HUES48 (cell line): ENCODE results near the gene PACRG.

ENCODE experiments used
- H3K27ac ChIP-seq: one replicate; pipeline ENCODE4 v1.7.0; 2013; ENCODE audit warnings: low read depth, low read length, inconsistent platforms
- H3K27me3 ChIP-seq: 2 replicates; pipeline ENCODE4 v1.6.1; 2013; ENCODE audit warnings: mild to moderate bottlenecking, low read length; ENCODE audit not compliant: control insufficient read depth, insufficient read depth
- H3K36me3 ChIP-seq: 2 replicates; pipeline ENCODE4 v1.6.1; 2013; ENCODE audit warnings: low read length; ENCODE audit not compliant: control insufficient read depth, insufficient read depth
- H3K4me1 ChIP-seq: 2 replicates; pipeline ENCODE4 v1.6.1; 2013; ENCODE audit warnings: mild to moderate bottlenecking, low read length; ENCODE audit not compliant: control insufficient read depth, insufficient read depth
- H3K4me3 ChIP-seq: 2 replicates; pipeline ENCODE4 v1.5.1; 2013; ENCODE audit warnings: mild to moderate bottlenecking, low read depth, low read length
- H3K9ac ChIP-seq: 2 replicates; pipeline ENCODE4 v1.6.1; 2013; ENCODE audit warnings: mild to moderate bottlenecking, low read depth, low read length, moderate library complexity
- H3K9me3 ChIP-seq: 2 replicates; pipeline ENCODE4 v1.6.1; 2013; ENCODE audit warnings: low read length; ENCODE audit not compliant: control insufficient read depth, insufficient read depth

PACRG gene

DNA sequence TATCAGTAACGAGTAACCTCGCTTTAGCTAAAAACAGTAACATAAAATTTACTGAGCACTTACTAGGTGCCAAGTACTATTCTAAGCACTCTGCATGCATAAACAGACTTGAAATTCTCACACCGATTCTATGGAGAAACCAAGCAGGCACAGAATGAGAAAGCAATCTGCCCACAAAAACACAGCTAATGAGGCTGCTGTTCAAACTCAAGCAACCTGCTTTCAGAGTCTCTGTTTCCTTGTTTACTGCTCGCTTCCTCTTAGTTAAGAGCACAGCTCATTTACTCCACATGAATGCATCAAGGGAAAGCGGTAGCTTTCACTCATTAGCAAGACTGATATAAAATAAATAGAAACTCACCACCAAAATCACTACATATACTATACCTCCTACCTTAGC lies 37.6 kb upstream of the PACRG start:
- Histone ChIP-seq H3K27me3 (no peaks in the 10 kb centered on the region), H3K27ac (no peak overlapping the region), H3K9ac (no peak overlapping the region), H3K36me3 (no peaks in the 10 kb centered on the region), H3K4me1 (peaks cover 32% of the 10 kb centered on the region), H3K9me3 (no peaks in the 10 kb centered on the region), H3K4me3 (no peak overlapping the region)

DNA sequence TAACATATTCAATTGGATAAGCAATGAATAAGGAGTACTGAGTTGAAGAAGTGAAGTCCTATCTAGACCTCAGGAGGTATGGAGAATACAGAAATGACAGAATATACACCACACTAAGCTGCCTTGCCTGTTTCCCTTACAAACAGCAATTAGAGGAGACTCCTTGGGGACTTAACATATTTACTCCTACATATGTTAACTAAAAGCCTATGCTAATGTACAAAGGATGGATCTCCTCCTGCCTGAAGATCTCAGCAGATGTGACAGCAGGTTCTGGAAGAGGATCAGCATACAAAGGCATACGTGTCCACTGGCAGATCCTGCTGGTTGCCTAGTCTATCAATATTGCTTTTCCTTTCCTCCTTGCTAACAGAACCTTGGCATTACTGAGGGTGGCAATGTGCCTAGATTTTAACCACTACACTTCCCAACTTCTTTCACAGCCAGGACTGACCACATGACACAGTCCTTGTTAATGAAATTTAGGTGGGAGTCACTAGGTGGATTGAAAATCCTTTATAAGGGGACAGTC lies 29.8 kb upstream of the PACRG start:
- Histone ChIP-seq H3K27ac (no peak overlapping the region), H3K4me1 (no peaks in the 10 kb centered on the region), H3K9ac (no peak overlapping the region), H3K9me3 (no peaks in the 10 kb centered on the region), H3K27me3 (no peaks in the 10 kb centered on the region), H3K4me3 (no peak overlapping the region), H3K36me3 (no peaks in the 10 kb centered on the region)

DNA sequence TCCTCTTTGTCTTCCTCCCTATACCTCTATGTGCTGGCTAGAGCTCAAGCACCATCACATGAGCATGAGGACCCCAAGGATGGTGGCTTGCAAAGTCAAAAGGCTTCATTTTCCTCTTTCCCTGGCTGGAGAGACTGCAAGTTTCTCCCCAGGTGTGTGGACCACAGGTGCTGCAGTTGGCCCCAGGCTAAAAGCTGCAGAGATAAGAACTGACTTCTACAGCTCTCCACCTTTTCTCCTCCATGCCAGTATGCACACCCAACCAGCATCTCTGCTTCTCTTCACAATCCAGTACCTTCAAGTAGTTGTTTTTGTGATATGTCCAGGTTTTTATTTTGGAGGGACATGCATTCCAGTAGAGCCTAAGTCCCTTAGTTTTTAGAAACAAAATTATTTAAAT lies 29.3 kb upstream of the PACRG start:
- H3K4me3 ChIP-seq: no peak overlapping the region
- no peaks in the 10 kb centered on the region for H3K36me3 ChIP-seq
- H3K27me3 ChIP-seq: no peaks in the 10 kb centered on the region
- H3K4me1 ChIP-seq: no peaks in the 10 kb centered on the region
- no peak overlapping the region for H3K27ac ChIP-seq
- no peaks in the 10 kb centered on the region for H3K9me3 ChIP-seq
- H3K9ac ChIP-seq: no peak overlapping the region

- H3K27me3 ChIP-seq: no peaks in the 10 kb centered on the region
- no peak overlapping the region for H3K4me3 ChIP-seq
- no peaks in the 10 kb centered on the region for H3K36me3 ChIP-seq
- no peak overlapping the region for H3K9ac ChIP-seq
- no peaks in the 10 kb centered on the region for H3K4me1 ChIP-seq
- H3K9me3 ChIP-seq: no peaks in the 10 kb centered on the region
- no peak overlapping the region for H3K27ac ChIP-seq
Measured at GRCh38 chr6:162699961-162700360, 27.8 kb upstream of the PACRG start.

DNA sequence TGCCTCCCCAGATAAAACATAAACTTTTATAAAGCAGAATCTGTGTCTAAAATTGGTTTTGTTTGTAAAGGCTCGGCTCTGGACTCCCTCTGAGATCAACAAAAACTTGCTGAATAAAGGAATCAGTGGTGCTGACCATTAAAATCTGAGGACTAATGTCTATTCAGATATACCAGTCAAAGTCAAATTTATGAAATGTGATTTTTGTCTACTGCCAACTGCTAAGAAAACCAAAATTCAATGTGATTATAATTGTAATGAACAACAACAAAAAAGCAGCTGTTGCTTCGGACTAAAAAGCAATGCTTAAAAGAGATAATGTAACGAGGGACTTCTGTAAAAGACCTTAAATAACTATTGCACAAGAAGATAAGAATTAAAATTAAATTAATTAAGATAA lies 26.8 kb upstream of the PACRG start:
- Histone ChIP-seq H3K4me3 (no peak overlapping the region), H3K27me3 (no peaks in the 10 kb centered on the region), H3K36me3 (no peaks in the 10 kb centered on the region), H3K9ac (no peak overlapping the region), H3K4me1 (no peaks in the 10 kb centered on the region), H3K27ac (no peak overlapping the region), H3K9me3 (no peaks in the 10 kb centered on the region)

DNA sequence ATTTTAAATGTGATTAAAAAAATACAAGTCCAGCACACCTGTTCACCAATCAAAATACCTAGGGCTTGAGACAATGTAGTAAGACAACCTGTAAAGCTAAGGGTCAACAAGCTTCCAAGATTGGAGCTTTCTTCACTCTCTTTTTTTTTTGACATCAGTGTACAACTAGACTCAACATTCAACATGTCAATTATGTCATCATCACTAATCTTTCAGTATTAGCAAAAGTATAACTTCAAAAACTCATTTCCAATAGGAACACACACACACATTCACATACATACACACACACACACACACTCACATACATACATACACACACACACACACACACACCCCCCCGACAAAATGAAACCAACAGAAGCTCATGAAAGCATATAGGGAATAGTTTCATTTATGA lies 26.2 kb upstream of the PACRG start:
- H3K4me3 ChIP-seq: no peak overlapping the region
- H3K9ac ChIP-seq: no peak overlapping the region
- H3K27me3 ChIP-seq: no peaks in the 10 kb centered on the region
- H3K9me3 ChIP-seq: no peaks in the 10 kb centered on the region
- no peak overlapping the region for H3K27ac ChIP-seq
- no peaks in the 10 kb centered on the region for H3K36me3 ChIP-seq
- no peaks in the 10 kb centered on the region for H3K4me1 ChIP-seq

DNA sequence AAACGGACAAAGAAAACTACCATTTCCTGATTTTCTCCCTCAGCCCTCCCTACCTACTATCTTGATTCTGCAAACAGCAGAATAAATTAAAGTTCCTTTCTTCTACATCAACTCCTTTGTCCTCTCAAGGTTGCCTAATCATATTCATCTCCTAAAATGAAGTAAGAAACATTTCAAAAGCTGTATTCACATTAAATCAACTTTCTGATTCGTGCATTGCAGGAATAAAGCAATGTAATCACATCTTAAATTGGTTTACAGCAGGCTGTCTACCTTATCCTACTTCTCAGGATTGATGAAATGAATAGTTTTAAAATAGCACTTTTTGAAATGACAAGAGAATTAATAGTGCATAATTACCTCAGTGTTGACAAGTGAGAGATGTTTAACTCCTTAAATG lies 25.3 kb upstream of the PACRG start:
- Histone ChIP-seq H3K9ac (no peak overlapping the region), H3K4me1 (no peaks in the 10 kb centered on the region), H3K9me3 (no peaks in the 10 kb centered on the region), H3K4me3 (no peak overlapping the region), H3K36me3 (no peaks in the 10 kb centered on the region), H3K27me3 (no peaks in the 10 kb centered on the region), H3K27ac (no peak overlapping the region)

DNA sequence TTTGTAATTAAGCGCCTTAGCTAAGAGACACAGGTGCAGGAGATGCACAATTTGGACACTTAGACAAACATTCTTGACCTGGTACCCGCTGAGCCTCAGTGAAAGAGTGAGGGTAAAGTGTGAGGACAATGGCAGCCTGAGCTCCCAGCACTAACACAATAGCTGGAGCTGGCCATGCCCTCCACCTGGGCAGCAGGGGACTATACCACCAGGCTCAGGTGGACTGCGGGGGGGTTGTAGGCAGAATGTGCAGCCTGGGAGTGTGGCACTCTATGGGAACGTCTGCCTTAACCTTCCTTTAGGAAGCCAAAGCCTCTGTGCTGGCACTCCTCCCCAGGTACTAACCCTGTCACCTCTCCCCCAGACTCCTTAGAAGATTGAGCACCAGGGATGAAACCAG lies 23.8 kb upstream of the PACRG start:
- Histone ChIP-seq H3K9ac (no peak overlapping the region), H3K4me3 (no peak overlapping the region), H3K4me1 (no peaks in the 10 kb centered on the region), H3K36me3 (no peaks in the 10 kb centered on the region), H3K27me3 (no peaks in the 10 kb centered on the region), H3K9me3 (no peaks in the 10 kb centered on the region), H3K27ac (no peak overlapping the region)

GRCh38 chr6:162705736-162706135 lies 22.0 kb upstream of the PACRG start:
- Histone ChIP-seq H3K27me3 (no peaks in the 10 kb centered on the region), H3K36me3 (no peaks in the 10 kb centered on the region), H3K4me1 (no peaks in the 10 kb centered on the region), H3K9me3 (no peaks in the 10 kb centered on the region), H3K9ac (no peak overlapping the region), H3K4me3 (no peak overlapping the region), H3K27ac (no peak overlapping the region)

- Histone ChIP-seq H3K27me3 (no peaks in the 10 kb centered on the region), H3K27ac (no peak overlapping the region), H3K9me3 (no peaks in the 10 kb centered on the region), H3K4me1 (no peaks in the 10 kb centered on the region), H3K4me3 (no peak overlapping the region), H3K36me3 (no peaks in the 10 kb centered on the region), H3K9ac (no peak overlapping the region)
Measured at GRCh38 chr6:162706232-162706631, 21.5 kb upstream of the PACRG start.

- H3K9ac ChIP-seq: no peak overlapping the region
- H3K4me3 ChIP-seq: no peak overlapping the region
- H3K36me3 ChIP-seq: no peaks in the 10 kb centered on the region
- H3K4me1 ChIP-seq: peaks cover 4% of the 10 kb centered on the region; the same call in 1 of the 2 replicates
- no peaks in the 10 kb centered on the region for H3K9me3 ChIP-seq
- no peak overlapping the region for H3K27ac ChIP-seq
- no peaks in the 10 kb centered on the region for H3K27me3 ChIP-seq
Measured at GRCh38 chr6:162708971-162709370, 18.8 kb upstream of the PACRG start.

DNA sequence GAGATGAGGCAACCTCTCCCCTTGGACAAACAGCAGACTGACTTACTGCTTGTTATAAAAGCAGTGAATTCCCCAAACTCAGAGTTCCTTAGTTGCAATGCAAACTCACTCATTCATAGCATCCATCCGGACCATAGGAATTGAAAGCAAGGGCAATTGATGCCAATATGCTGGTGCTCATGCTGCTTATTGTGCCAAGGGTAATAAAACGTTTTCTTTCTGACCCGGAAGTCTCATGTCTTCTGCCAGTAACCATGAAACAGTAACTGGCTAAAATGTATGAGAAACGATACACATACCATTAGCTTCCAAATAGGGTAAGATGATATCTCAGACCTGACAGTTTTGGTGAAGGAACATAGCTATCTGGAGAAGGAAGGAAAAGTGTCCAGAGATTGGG lies 18.3 kb upstream of the PACRG start:
- no peak overlapping the region for H3K4me3 ChIP-seq

More for the DNA sequence above, 18.3 kb upstream of the PACRG start:
- H3K27me3 ChIP-seq: no peaks in the 10 kb centered on the region
- H3K9me3 ChIP-seq: no peaks in the 10 kb centered on the region
- peaks cover 9% of the 10 kb centered on the region for H3K4me1 ChIP-seq
- H3K9ac ChIP-seq: no peak overlapping the region
- H3K36me3 ChIP-seq: no peaks in the 10 kb centered on the region
- no peak overlapping the region for H3K27ac ChIP-seq
